KG1 (cell line): ENCODE measurements around the gene ERVV-1.
"Not testable (repeated sequence)": the region's sequence is repeated elsewhere in the genome, so short reads cannot be mapped to it uniquely, and the experiment has no call there.

Experiments used
- DNase-seq: peaks from one replicate; lab custom pipeline; 2025; lab: John Stamatoyannopoulos, UW

Gene ERVV-1

GRCh38 chr19:53028306-53028705 is 14.6 kb downstream of the ERVV-1 start:
- not testable (repeated sequence) for DNase-seq

- no peak for DNase-seq
Measured at GRCh38 chr19:53034054-53034453, 20.3 kb downstream of the ERVV-1 start.

GRCh38 chr19:53034948-53035675 is 21.4 kb downstream of the ERVV-1 start:
- DNase-seq = no peak

- no peak for DNase-seq
Measured at GRCh38 chr19:53037101-53038097, 23.7 kb downstream of the ERVV-1 start.

GRCh38 chr19:53041366-53041765 is 27.6 kb downstream of the ERVV-1 start:
- no peak for DNase-seq

- DNase-seq = no peak
Measured at GRCh38 chr19:53045536-53045935, 31.8 kb downstream of the ERVV-1 start.

GRCh38 chr19:53047379-53047778 is 33.7 kb downstream of the ERVV-1 start:
- no peak for DNase-seq

- DNase-seq = no peak
Measured at GRCh38 chr19:53055117-53055516, 41.4 kb downstream of the ERVV-1 start.

GRCh38 chr19:53057904-53058580 is 44.3 kb downstream of the ERVV-1 start:
- DNase-seq = no peak
